SK-N-SH treated with all-trans-retinoic acid at 6 μM for 48 hours (cell line): Measurements from ENCODE around the gene SLC16A4.

ENCODE experiments used
- CREB5 ChIP-seq: fragments of 250-450 bp; sonication (Bioruptor Pico); IDR thresholded peaks from 2 replicates; pipeline ENCODE4 v1.5.1; 2020; ENCODE audit warnings: low read depth, mild to moderate bottlenecking, moderate library complexity
- SNAI2 ChIP-seq: fragments of 250-450 bp; sonication (Bioruptor Pico); IDR thresholded peaks from 2 replicates; pipeline ENCODE4 v1.5.0; 2020; ENCODE audit warnings: mild to moderate bottlenecking, moderate library complexity
- TCF4 ChIP-seq: fragments of 250-450 bp; sonication (Bioruptor Pico); IDR thresholded peaks from 2 replicates; pipeline ENCODE4 v1.8.0; 2021; ENCODE audit warnings: mild to moderate bottlenecking, moderate library complexity, borderline replicate concordance
- ZC3H10 ChIP-seq: fragments of 250-450 bp; sonication (Bioruptor Pico); IDR thresholded peaks from 2 replicates; pipeline ENCODE4 v1.5.1; 2021; ENCODE audit warnings: mild to moderate bottlenecking, moderate library complexity
- ZFP30 ChIP-seq: fragments of 450-650 bp; formaldehyde crosslinking; IDR thresholded peaks from 2 replicates; pipeline ENCODE4 v1.5.0; 2022; ENCODE audit warnings: mild to moderate bottlenecking, moderate library complexity
- ZNF565 ChIP-seq: fragments of 450-650 bp; formaldehyde crosslinking; conservative IDR thresholded peaks from 2 replicates; pipeline ENCODE4 v1.5.0; 2020; ENCODE audit warnings: low read depth, mild to moderate bottlenecking, moderate library complexity
- ZNF70 ChIP-seq: fragments of 450-650 bp; formaldehyde crosslinking; IDR thresholded peaks from 2 replicates; pipeline ENCODE4 v1.5.0; 2020; ENCODE audit warnings: mild to moderate bottlenecking, moderate library complexity
- TF ChIP-seq, protein P1 (sequence below): fragments of 250-450 bp; sonication (Bioruptor Pico); IDR thresholded peaks from 2 replicates; pipeline ENCODE4 v1.5.0; 2020; ENCODE audit warnings: mild to moderate bottlenecking, moderate library complexity
- TF ChIP-seq, protein P2 (sequence below): fragments of 250-450 bp; sonication (Bioruptor Pico); IDR thresholded peaks from 2 replicates; pipeline ENCODE4 v1.8.0; 2020; ENCODE audit warnings: mild to moderate bottlenecking, moderate library complexity, borderline replicate concordance
- TF ChIP-seq, protein P3 (sequence below): fragments of 250-450 bp; sonication (Bioruptor Pico); IDR thresholded peaks from 2 replicates; pipeline ENCODE4 v1.5.1; 2021; ENCODE audit warnings: mild to moderate bottlenecking, moderate library complexity

DNA sequence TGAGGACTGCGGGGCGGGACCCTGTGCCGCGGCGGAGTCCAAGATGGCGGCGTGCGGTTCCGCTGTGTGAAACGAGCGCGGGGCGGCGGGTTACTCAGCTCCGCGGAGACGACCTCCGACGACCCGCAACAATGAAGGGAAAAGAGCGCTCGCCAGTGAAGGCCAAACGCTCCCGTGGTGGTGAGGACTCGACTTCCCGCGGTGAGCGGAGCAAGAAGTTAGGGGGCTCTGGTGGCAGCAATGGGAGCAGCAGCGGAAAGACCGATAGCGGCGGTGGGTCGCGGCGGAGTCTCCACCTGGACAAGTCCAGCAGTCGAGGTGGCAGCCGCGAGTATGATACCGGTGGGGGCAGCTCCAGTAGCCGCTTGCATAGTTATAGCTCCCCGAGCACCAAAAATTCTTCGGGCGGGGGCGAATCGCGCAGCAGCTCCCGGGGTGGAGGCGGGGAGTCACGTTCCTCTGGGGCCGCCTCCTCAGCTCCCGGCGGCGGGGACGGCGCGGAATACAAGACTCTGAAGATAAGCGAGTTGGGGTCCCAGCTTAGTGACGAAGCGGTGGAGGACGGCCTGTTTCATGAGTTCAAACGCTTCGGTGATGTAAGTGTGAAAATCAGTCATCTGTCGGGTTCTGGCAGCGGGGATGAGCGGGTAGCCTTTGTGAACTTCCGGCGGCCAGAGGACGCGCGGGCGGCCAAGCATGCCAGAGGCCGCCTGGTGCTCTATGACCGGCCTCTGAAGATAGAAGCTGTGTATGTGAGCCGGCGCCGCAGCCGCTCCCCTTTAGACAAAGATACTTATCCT, 51.2 kb downstream of the SLC16A4 start:
- TF ChIP-seq, protein P1, sequence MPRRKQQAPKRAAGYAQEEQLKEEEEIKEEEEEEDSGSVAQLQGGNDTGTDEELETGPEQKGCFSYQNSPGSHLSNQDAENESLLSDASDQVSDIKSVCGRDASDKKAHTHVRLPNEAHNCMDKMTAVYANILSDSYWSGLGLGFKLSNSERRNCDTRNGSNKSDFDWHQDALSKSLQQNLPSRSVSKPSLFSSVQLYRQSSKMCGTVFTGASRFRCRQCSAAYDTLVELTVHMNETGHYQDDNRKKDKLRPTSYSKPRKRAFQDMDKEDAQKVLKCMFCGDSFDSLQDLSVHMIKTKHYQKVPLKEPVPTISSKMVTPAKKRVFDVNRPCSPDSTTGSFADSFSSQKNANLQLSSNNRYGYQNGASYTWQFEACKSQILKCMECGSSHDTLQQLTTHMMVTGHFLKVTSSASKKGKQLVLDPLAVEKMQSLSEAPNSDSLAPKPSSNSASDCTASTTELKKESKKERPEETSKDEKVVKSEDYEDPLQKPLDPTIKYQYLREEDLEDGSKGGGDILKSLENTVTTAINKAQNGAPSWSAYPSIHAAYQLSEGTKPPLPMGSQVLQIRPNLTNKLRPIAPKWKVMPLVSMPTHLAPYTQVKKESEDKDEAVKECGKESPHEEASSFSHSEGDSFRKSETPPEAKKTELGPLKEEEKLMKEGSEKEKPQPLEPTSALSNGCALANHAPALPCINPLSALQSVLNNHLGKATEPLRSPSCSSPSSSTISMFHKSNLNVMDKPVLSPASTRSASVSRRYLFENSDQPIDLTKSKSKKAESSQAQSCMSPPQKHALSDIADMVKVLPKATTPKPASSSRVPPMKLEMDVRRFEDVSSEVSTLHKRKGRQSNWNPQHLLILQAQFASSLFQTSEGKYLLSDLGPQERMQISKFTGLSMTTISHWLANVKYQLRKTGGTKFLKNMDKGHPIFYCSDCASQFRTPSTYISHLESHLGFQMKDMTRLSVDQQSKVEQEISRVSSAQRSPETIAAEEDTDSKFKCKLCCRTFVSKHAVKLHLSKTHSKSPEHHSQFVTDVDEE = no peak
- TF ChIP-seq SNAI2 (CRISPR knock-in tag) = no peak
- TF ChIP-seq ZC3H10 (CRISPR knock-in tag) = no peak
- TF ChIP-seq CREB5 = no peak
- TF ChIP-seq TCF4 (CRISPR knock-in tag) = no peak
- no peak for TF ChIP-seq ZNF565 (CRISPR knock-in tag)
- TF ChIP-seq ZFP30 (CRISPR knock-in tag) = no peak
- TF ChIP-seq ZNF70 (CRISPR knock-in tag) = no peak
- TF ChIP-seq, protein P2, sequence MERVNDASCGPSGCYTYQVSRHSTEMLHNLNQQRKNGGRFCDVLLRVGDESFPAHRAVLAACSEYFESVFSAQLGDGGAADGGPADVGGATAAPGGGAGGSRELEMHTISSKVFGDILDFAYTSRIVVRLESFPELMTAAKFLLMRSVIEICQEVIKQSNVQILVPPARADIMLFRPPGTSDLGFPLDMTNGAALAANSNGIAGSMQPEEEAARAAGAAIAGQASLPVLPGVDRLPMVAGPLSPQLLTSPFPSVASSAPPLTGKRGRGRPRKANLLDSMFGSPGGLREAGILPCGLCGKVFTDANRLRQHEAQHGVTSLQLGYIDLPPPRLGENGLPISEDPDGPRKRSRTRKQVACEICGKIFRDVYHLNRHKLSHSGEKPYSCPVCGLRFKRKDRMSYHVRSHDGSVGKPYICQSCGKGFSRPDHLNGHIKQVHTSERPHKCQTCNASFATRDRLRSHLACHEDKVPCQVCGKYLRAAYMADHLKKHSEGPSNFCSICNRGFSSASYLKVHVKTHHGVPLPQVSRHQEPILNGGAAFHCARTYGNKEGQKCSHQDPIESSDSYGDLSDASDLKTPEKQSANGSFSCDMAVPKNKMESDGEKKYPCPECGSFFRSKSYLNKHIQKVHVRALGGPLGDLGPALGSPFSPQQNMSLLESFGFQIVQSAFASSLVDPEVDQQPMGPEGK (CRISPR knock-in tag) = no peak
- TF ChIP-seq, protein P3, sequence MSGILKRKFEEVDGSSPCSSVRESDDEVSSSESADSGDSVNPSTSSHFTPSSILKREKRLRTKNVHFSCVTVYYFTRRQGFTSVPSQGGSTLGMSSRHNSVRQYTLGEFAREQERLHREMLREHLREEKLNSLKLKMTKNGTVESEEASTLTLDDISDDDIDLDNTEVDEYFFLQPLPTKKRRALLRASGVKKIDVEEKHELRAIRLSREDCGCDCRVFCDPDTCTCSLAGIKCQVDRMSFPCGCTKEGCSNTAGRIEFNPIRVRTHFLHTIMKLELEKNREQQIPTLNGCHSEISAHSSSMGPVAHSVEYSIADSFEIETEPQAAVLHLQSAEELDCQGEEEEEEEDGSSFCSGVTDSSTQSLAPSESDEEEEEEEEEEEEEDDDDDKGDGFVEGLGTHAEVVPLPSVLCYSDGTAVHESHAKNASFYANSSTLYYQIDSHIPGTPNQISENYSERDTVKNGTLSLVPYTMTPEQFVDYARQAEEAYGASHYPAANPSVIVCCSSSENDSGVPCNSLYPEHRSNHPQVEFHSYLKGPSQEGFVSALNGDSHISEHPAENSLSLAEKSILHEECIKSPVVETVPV = no peak
